WTC11 (cell line): ENCODE data around the gene SRRM3. TPM values are rescaled to one million over a fixed set of nuclear protein-coding genes. Genes with fewer than 3 reads are reported as not detected.

Experiments
- ATAC-seq: fragments of 200-7000 bp; cut with Tn5 transposase; 2 replicates; pipeline ENCODE4 v1.10.0; 2021; ENCODE audit warnings: mild to moderate bottlenecking, moderate library complexity
- CTCF ChIA-PET: fragments of 300-600 bp; sonication (Branson Sonifier 250); formaldehyde crosslinking; loops from one replicate; lab custom pipeline; 2021; ENCODE audit warnings: antibody characterized with exemption; lab: Charles Lee
- POLR2A ChIA-PET: fragments of 350-600 bp; sonication (Branson Sonifier 250); formaldehyde crosslinking; loops from one replicate; lab custom pipeline; 2021; ENCODE audit warnings: antibody characterized with exemption; lab: Charles Lee
- DNase-seq: peaks from one replicate; pipeline ENCODE4 v3.0.0; 2021; ENCODE audit warnings: low spot score
- H3K27ac Mint-ChIP-seq: 2 replicates; pipeline ENCODE4 v1.8.0; 2021; ENCODE audit warnings: mixed read lengths
- H3K27me3 Mint-ChIP-seq: 2 replicates; pipeline ENCODE4 v1.8.0; 2021; ENCODE audit warnings: low read depth, mild to moderate bottlenecking, moderate library complexity, mixed read lengths
- H3K36me3 Mint-ChIP-seq: 2 replicates; pipeline ENCODE4 v1.8.0; 2021; ENCODE audit warnings: mixed read lengths
- H3K4me1 Mint-ChIP-seq: 2 replicates; pipeline ENCODE4 v1.8.0; 2022; ENCODE audit warnings: mixed read lengths
- H3K4me3 Mint-ChIP-seq: 2 replicates; pipeline ENCODE4 v1.8.0; 2021; ENCODE audit warnings: mild to moderate bottlenecking, moderate library complexity, mixed read lengths
- H3K9me3 Mint-ChIP-seq: 2 replicates; pipeline ENCODE4 v1.8.0; 2021; ENCODE audit warnings: mixed read lengths
- FOXK1 ChIP-seq: sonication (generic); formaldehyde crosslinking; IDR thresholded peaks from 2 replicates; pipeline ENCODE4 v1.8.0; 2022; ENCODE audit warnings: mild to moderate bottlenecking, moderate library complexity, missing genetic modification reagents
- KAT7 ChIP-seq: sonication (generic); formaldehyde crosslinking; IDR thresholded peaks from 2 replicates; pipeline ENCODE4 v1.8.1; 2023; ENCODE audit warnings: missing genetic modification reagents, mild to moderate bottlenecking, borderline replicate concordance
- OVOL2 ChIP-seq: fragments of 250-450 bp; sonication (Bioruptor Pico); IDR thresholded peaks from 2 replicates; pipeline ENCODE4 v1.9.0; 2021; ENCODE audit warnings: mild to moderate bottlenecking, borderline replicate concordance
- ZNF219 ChIP-seq: sonication (generic); formaldehyde crosslinking; IDR thresholded peaks from 2 replicates; pipeline ENCODE4 v1.8.0; 2023; ENCODE audit warnings: missing genetic modification reagents, mild to moderate bottlenecking, borderline replicate concordance
- total RNA-seq: library from RNA; stranded (reverse); gene quantifications from 3 replicates; pipeline ENCODE4 v1.2.3, GENCODE V29; 2021
- TF ChIP-seq, protein P1 (sequence below): sonication (generic); formaldehyde crosslinking; IDR thresholded peaks from 2 replicates; pipeline ENCODE4 v1.8.0; 2022; ENCODE audit warnings: mild to moderate bottlenecking, missing genetic modification reagents
- TF ChIP-seq, protein P2 (sequence below): sonication (generic); formaldehyde crosslinking; IDR thresholded peaks from 2 replicates; pipeline ENCODE4 v1.8.0; 2022; ENCODE audit warnings: mild to moderate bottlenecking, missing genetic modification reagents
- TF ChIP-seq, protein P3 (sequence below): sonication (generic); formaldehyde crosslinking; conservative IDR thresholded peaks from 2 replicates; pipeline ENCODE4 v1.8.1; 2022; ENCODE audit warnings: mild to moderate bottlenecking, missing genetic modification reagents
- TF ChIP-seq, protein P4 (sequence below): sonication (generic); formaldehyde crosslinking; IDR thresholded peaks from 2 replicates; pipeline ENCODE4 v1.8.1; 2023; ENCODE audit warnings: mild to moderate bottlenecking, missing genetic modification reagents, moderate library complexity
- TF ChIP-seq, protein P5 (sequence below): fragments of 250-450 bp; sonication (Bioruptor Pico); IDR thresholded peaks from 2 replicates; pipeline ENCODE4 v1.9.0; 2021; ENCODE audit warnings: mild to moderate bottlenecking
- TF ChIP-seq, protein P6 (sequence below): sonication (generic); formaldehyde crosslinking; IDR thresholded peaks from 2 replicates; pipeline ENCODE4 v1.8.0; 2022; ENCODE audit warnings: missing genetic modification reagents
- TF ChIP-seq, protein P7 (sequence below): sonication (generic); formaldehyde crosslinking; IDR thresholded peaks from 2 replicates; pipeline ENCODE4 v1.8.0; 2022; ENCODE audit warnings: mild to moderate bottlenecking, missing genetic modification reagents
- TF ChIP-seq, protein P8 (sequence below): sonication (generic); formaldehyde crosslinking; IDR thresholded peaks from 2 replicates; pipeline ENCODE4 v1.8.1; 2023; ENCODE audit warnings: mild to moderate bottlenecking, missing genetic modification reagents

Gene SRRM3
- total RNA-seq, 1 experiment from 2014 or later: 17.7 TPM

DNA sequence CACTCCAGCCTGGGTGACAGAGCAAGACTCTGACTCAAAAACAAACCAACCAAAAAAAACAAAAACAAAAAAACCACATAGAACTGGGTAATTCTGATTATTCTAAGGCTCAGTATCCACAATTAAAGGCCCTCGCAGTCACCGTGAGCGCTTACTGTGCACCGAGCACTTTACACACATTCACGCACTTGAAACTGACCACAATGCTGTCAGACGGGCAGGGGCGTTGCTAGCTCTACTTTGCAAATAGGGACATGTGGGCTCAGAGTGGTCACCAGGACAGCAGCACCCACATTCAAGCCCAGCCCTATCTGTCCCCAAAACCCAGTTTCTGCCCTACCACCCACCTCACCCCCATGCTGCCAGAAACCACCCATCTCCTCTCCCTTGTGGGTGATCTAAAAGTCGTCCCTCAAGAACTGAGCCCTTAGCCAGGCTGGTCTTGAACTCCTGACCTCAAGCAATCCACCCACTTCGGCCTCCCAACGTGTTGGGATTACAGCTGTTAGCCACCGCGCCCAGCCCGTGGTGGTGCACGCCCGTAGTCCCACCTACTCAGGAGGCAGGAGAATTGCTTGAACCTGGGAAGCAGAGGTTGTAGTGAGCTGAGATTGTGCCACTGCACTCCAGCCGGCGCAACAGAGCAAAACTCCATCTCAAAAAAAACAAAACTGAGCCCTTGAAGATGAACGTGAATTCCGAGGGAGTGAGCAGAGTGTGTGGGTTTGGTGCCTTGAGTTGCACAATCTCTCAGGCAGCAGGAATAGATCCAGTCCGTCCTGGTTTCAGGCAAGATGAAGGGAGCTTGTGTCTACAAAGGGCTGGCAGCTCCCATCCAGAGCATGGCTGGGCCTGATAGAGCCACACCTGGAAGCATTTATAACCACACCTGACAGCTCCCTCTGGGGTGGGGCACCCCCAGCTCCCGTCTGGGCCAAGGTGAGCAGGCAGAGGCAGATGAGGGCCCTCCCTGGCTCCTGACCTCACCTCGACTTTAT lies 95.3 kb downstream of the SRRM3 start (continued):
- TF ChIP-seq, protein P1, sequence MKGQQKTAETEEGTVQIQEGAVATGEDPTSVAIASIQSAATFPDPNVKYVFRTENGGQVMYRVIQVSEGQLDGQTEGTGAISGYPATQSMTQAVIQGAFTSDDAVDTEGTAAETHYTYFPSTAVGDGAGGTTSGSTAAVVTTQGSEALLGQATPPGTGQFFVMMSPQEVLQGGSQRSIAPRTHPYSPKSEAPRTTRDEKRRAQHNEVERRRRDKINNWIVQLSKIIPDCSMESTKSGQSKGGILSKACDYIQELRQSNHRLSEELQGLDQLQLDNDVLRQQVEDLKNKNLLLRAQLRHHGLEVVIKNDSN (CRISPR knock-in tag): no peak
- TF ChIP-seq, protein P2, sequence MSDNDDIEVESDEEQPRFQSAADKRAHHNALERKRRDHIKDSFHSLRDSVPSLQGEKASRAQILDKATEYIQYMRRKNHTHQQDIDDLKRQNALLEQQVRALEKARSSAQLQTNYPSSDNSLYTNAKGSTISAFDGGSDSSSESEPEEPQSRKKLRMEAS: no peak
- TF ChIP-seq ZNF219 (CRISPR knock-in tag): no peak
- TF ChIP-seq, protein P3, sequence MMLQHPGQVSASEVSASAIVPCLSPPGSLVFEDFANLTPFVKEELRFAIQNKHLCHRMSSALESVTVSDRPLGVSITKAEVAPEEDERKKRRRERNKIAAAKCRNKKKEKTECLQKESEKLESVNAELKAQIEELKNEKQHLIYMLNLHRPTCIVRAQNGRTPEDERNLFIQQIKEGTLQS (CRISPR knock-in tag): no peak
- TF ChIP-seq FOXK1 (CRISPR knock-in tag): no peak
- TF ChIP-seq, protein P4, sequence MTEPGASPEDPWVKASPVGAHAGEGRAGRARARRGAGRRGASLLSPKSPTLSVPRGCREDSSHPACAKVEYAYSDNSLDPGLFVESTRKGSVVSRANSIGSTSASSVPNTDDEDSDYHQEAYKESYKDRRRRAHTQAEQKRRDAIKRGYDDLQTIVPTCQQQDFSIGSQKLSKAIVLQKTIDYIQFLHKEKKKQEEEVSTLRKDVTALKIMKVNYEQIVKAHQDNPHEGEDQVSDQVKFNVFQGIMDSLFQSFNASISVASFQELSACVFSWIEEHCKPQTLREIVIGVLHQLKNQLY (CRISPR knock-in tag): no peak
- TF ChIP-seq, protein P5, sequence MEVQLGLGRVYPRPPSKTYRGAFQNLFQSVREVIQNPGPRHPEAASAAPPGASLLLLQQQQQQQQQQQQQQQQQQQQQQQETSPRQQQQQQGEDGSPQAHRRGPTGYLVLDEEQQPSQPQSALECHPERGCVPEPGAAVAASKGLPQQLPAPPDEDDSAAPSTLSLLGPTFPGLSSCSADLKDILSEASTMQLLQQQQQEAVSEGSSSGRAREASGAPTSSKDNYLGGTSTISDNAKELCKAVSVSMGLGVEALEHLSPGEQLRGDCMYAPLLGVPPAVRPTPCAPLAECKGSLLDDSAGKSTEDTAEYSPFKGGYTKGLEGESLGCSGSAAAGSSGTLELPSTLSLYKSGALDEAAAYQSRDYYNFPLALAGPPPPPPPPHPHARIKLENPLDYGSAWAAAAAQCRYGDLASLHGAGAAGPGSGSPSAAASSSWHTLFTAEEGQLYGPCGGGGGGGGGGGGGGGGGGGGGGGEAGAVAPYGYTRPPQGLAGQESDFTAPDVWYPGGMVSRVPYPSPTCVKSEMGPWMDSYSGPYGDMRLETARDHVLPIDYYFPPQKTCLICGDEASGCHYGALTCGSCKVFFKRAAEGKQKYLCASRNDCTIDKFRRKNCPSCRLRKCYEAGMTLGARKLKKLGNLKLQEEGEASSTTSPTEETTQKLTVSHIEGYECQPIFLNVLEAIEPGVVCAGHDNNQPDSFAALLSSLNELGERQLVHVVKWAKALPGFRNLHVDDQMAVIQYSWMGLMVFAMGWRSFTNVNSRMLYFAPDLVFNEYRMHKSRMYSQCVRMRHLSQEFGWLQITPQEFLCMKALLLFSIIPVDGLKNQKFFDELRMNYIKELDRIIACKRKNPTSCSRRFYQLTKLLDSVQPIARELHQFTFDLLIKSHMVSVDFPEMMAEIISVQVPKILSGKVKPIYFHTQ (CRISPR knock-in tag): no peak
- TF ChIP-seq, protein P6, sequence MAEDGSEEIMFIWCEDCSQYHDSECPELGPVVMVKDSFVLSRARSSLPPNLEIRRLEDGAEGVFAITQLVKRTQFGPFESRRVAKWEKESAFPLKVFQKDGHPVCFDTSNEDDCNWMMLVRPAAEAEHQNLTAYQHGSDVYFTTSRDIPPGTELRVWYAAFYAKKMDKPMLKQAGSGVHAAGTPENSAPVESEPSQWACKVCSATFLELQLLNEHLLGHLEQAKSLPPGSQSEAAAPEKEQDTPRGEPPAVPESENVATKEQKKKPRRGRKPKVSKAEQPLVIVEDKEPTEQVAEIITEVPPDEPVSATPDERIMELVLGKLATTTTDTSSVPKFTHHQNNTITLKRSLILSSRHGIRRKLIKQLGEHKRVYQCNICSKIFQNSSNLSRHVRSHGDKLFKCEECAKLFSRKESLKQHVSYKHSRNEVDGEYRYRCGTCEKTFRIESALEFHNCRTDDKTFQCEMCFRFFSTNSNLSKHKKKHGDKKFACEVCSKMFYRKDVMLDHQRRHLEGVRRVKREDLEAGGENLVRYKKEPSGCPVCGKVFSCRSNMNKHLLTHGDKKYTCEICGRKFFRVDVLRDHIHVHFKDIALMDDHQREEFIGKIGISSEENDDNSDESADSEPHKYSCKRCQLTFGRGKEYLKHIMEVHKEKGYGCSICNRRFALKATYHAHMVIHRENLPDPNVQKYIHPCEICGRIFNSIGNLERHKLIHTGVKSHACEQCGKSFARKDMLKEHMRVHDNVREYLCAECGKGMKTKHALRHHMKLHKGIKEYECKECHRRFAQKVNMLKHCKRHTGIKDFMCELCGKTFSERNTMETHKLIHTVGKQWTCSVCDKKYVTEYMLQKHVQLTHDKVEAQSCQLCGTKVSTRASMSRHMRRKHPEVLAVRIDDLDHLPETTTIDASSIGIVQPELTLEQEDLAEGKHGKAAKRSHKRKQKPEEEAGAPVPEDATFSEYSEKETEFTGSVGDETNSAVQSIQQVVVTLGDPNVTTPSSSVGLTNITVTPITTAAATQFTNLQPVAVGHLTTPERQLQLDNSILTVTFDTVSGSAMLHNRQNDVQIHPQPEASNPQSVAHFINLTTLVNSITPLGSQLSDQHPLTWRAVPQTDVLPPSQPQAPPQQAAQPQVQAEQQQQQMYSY (CRISPR knock-in tag): no peak
- TF ChIP-seq, protein P7, sequence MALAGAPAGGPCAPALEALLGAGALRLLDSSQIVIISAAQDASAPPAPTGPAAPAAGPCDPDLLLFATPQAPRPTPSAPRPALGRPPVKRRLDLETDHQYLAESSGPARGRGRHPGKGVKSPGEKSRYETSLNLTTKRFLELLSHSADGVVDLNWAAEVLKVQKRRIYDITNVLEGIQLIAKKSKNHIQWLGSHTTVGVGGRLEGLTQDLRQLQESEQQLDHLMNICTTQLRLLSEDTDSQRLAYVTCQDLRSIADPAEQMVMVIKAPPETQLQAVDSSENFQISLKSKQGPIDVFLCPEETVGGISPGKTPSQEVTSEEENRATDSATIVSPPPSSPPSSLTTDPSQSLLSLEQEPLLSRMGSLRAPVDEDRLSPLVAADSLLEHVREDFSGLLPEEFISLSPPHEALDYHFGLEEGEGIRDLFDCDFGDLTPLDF: no peak
- TF ChIP-seq, all 79 proteins: peak for 0

DNA sequence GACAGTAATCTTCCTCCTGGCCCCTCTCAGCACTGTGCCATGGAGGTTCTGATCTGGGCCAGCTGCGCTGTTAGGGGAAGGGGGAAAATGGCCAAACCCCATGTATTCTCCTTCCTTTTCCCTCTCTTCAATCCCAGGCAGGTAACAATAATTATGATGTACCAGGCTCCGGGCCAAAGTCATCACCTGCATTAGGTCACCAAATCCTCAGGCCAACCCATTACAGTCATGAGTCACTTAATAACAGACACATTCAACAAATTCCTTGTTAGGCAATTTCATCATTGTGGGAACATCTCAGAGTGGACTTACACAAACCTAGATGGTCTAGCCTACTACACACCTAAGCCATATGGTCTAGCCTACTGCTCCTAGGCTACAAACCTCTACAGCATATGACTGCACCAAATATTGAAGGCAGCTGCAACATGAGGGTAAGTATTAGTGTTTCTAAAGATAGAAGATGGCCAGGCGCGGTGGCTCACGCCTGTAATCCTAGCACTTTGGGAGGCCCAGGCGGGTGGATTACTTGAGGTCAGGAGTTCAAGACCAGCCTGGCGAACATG lies 98.6 kb downstream of the SRRM3 start:
- Mint-ChIP-seq H3K36me3 (peaks cover 8% of the 10 kb centered on the region), H3K27me3 (peaks cover 24% of the 10 kb centered on the region), H3K4me3 (no peak overlapping the region)
- POLR2A ChIA-PET: no interaction called here
- TF ChIP-seq OVOL2: no peak
- TF ChIP-seq, protein P8, sequence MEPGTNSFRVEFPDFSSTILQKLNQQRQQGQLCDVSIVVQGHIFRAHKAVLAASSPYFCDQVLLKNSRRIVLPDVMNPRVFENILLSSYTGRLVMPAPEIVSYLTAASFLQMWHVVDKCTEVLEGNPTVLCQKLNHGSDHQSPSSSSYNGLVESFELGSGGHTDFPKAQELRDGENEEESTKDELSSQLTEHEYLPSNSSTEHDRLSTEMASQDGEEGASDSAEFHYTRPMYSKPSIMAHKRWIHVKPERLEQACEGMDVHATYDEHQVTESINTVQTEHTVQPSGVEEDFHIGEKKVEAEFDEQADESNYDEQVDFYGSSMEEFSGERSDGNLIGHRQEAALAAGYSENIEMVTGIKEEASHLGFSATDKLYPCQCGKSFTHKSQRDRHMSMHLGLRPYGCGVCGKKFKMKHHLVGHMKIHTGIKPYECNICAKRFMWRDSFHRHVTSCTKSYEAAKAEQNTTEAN (CRISPR knock-in tag): no peak
- TF ChIP-seq KAT7 (CRISPR knock-in tag): no peak
- TF ChIP-seq, all 79 proteins: peak for 0
- ATAC-seq (no peak), DNase-seq (no peak)
- Mint-ChIP-seq H3K27ac (no peak overlapping the region), H3K9me3 (peaks cover 3% of the 10 kb centered on the region; the same call in 1 of the 2 replicates), H3K4me1 (peaks cover 14% of the 10 kb centered on the region)
- CTCF ChIA-PET: interaction anchor here (4.3 kb wide), 1 partner anchor 13 kb away, joined by 36 read pairs; no protein-coding TSS in a partner anchor
